Kidney epithelial cell (primary cell): ENCODE data around the gene OOSP4A. TPM values are rescaled to one million over a fixed set of nuclear protein-coding genes. Genes with fewer than 3 reads are reported as not detected.

Source experiments
- DNase-seq: peaks from one replicate; pipeline ENCODE4 v3.0.0-alpha.2; 2010; ENCODE audit warnings: low read depth
- H3K27me3 ChIP-seq: 2 replicates; pipeline ENCODE4 v1.6.0; 2011; ENCODE audit warnings: low read length; ENCODE audit not compliant: control insufficient read depth, insufficient read depth
- H3K36me3 ChIP-seq: 2 replicates; pipeline ENCODE4 v1.5.1; 2011; ENCODE audit warnings: low read length; ENCODE audit not compliant: control insufficient read depth, insufficient read depth
- H3K4me3 ChIP-seq: 2 replicates; pipeline ENCODE4 v1.5.1; 2011; ENCODE audit warnings: low read depth, mild to moderate bottlenecking, control low read depth, low read length
- CTCF ChIP-seq: IDR thresholded peaks from 2 replicates; pipeline ENCODE4 v1.5.1; 2011; ENCODE audit warnings: mild to moderate bottlenecking, moderate library complexity, low read length, control low read depth, inconsistent platforms; ENCODE audit not compliant: insufficient read depth, poor library complexity, severe bottlenecking
- total RNA-seq: library from RNA; depleted of rRNA; stranded (reverse); fragments of >200 nt; gene quantifications from 2 replicates; pipeline ENCODE4 v1.2.3, GENCODE V29; 2015

Gene OOSP4A
- total RNA-seq, 1 donor from 2014 or later: not detected

GRCh38 chr11:59938718-59939117 is 25.1 kb upstream of the OOSP4A start:
- Histone ChIP-seq H3K4me3 (no peak overlapping the region), H3K36me3 (no peaks in the 10 kb centered on the region), H3K27me3 (no peaks in the 10 kb centered on the region)
- no peak for DNase-seq
- no peak for TF ChIP-seq CTCF

- DNase-seq: no peak
- no peak for TF ChIP-seq CTCF
- Histone ChIP-seq H3K27me3 (no peaks in the 10 kb centered on the region), H3K36me3 (no peaks in the 10 kb centered on the region), H3K4me3 (no peak overlapping the region)
These were observed 24.4 kb upstream of the OOSP4A start for GRCh38 chr11:59939482-59939881.

- Histone ChIP-seq H3K4me3 (no peak overlapping the region), H3K27me3 (no peaks in the 10 kb centered on the region), H3K36me3 (no peaks in the 10 kb centered on the region)
- no peak for TF ChIP-seq CTCF
- DNase-seq: no peak
These were observed 22.7 kb upstream of the OOSP4A start for GRCh38 chr11:59941091-59941490.

- Histone ChIP-seq H3K36me3 (no peaks in the 10 kb centered on the region), H3K4me3 (no peak overlapping the region), H3K27me3 (no peaks in the 10 kb centered on the region)
- TF ChIP-seq CTCF: no peak
- DNase-seq: no peak
These were observed 19.7 kb upstream of the OOSP4A start for GRCh38 chr11:59943997-59944714.

- Histone ChIP-seq H3K27me3 (no peaks in the 10 kb centered on the region), H3K36me3 (no peaks in the 10 kb centered on the region), H3K4me3 (no peak overlapping the region)
- no peak for TF ChIP-seq CTCF
- no peak for DNase-seq
These were observed 19.1 kb upstream of the OOSP4A start for GRCh38 chr11:59944720-59945119.

- DNase-seq: no peak
- Histone ChIP-seq H3K4me3 (no peak overlapping the region), H3K27me3 (no peaks in the 10 kb centered on the region), H3K36me3 (no peaks in the 10 kb centered on the region)
- TF ChIP-seq CTCF: no peak
These were observed 10.2 kb upstream of the OOSP4A start for GRCh38 chr11:59953463-59954218.
